ENCODE measurements around the gene VSIG10.
"Not testable (repeated sequence)": the region's sequence is repeated elsewhere in the genome, so short reads cannot be mapped to it uniquely, and the experiment has no call there.

Gene VSIG10

DNA sequence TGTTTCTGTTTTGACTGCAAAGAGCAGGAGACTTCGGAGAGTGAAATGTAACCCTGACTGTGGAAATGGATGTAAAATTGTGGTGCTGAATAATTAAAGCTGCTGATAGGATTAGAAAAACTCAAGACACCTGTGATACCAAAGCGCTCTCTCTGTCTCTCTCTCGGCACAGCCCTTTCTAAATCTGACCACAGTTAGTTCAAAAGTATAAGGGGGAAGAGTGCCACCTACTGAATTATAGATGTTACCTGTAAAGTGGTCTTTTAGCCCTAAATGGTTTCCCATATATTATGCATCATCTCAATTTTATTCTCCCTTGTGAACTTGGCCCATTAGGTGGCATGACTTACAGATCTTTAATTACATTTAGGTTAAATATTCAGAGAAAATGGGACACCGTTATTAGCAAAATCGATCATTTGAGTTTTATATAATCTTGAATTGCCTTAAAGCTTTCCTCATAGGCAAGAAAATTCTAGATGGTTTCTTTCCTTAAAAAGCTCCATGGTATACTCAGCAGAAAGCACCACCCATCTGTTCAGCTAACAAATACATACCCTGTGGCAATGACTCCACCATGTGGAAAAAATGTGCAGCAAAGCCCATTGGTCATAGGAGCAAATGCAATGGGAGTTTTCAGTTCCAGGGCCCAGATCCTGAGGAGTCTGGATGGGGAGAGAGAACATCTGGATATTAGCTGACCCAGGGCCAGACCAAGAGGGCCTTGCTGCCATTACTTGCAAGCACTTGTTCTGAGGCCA, 69.2 kb downstream of the VSIG10 start:
- H3K4me3 ChIP-seq (ENCODE audit: low read depth, low read length): no peak overlapping the region

DNA sequence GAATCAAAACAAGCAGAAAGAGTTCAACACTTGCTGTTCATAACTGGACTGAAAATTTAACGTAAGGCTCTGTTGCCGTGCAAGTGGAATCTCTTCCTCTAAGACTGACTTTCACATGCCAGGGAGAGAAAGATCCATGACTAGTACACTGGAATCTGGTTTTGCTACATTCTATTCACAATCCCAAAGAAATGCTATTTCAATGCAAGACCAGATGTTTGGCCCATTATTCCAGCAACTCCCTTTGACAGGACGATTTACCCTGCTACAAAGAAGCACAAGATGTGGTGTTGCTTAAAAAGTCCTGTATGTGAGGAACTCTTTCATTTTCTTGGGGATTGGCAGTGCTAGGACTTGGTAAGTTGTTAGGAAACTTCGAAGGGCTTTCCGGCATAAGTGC, 69.9 kb downstream of the VSIG10 start:
- no peak overlapping the region for H3K4me3 ChIP-seq (ENCODE audit: low read depth, low read length)

DNA sequence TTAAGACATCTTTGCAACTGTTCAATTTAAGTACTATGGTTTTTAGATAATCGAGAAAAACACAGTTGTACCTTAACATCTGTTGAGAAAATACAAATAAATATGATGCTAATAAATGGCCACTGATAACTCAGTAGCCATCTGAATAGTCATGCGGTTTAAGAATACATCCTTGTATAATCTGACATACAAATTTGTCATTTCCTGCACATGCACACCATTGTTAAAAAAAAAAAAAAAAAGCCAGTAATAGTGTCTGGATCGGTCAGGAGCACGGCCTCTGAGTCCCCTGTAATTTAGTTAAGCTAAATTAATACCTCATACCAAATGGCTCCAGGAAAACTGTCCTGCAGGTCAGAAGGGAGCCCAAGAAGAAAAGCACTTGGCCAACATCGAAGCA, 70.5 kb downstream of the VSIG10 start:
- H3K4me3 ChIP-seq (ENCODE audit: low read depth, low read length): no peak overlapping the region

DNA sequence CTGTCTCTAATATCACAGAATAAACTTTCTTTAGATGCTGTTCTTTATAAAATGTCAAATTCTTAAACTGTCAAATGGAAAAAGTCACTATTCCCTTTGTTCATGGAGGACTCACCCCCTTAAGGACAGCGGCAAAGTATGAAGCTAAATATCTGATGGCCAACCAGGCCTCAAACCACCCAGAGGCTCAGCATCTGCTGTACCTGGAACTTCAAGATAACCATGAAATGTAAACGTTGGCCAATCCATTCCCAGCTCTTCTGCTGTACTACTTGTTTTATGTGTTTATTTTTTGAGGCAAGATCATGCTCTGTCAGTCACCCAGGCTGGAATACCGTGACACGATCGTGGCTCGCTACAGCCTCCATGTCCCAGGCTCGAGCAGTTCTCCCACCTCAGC, 71.6 kb downstream of the VSIG10 start:
- H3K4me3 ChIP-seq (ENCODE audit: low read depth, low read length): no peak overlapping the region

DNA sequence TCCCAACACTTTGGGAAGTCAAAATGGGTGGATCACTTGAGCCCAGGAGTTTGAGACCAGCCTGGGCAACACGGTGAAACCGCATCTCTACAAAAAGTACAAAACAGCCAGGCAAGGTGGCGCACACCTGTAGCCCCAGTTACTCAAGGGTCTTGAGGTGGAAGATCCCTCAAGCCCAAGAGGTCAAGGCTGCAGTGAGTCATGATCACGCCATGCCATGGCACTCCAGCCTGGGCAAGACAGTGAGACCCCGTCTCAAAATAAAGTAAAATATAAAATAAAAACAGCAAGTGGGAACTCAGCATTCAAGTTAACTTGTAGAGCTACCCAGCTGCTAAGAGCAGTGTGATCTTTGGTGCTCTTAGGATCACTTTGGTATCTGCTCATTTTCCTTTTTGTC, 74.6 kb downstream of the VSIG10 start:
- H3K4me3 ChIP-seq (ENCODE audit: low read depth, low read length): no peak overlapping the region

DNA sequence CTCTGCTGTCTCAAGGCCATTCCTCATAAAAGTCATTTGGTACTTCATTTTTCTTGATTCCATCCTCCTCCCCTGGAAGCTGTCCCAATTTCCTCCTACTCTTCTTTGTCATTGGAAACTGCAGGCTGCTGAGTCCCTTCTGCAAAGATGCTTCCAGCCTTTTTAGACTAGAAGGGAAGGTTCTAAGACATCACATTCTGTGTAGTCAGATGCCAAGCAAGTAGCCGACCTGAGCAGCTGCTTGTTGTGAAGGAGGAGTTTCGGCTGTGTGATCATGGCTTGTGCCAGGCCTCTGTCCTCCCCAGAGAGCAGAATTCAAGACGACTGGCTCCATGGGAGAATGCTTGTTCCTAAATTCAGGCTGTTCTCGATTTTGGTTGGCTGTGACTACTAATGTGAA, 78.6 kb downstream of the VSIG10 start:
- no peak overlapping the region for H3K4me3 ChIP-seq (ENCODE audit: low read depth, low read length)

DNA sequence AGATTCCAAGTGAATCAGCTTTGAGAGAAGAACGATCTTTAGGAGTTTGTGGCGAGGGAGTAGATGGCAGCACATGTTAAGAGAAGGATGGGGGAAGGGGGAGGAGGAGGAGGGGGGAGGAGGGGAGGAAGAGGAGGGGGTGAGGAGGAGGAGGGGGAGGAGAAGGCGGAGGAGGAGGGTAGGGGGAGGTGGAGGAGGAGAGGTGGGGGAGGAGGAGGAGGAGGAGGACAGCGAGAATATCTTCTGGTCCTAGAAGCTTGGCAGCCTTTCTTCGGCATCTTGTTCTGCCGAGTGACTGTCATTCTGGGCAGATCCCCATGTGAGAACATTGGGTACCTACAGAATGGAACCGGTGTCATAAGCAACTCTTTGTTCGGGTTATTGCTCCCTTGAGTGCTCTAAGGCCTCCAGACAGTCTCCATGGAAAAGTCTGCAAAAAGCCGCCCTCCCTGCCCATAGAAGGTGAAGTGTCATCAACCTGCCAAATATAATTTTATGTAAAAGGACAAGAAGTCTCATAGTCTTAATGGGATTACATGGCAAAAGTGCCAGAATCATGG, 80.4 kb downstream of the VSIG10 start:
- H3K4me3 ChIP-seq (ENCODE audit: low read depth, low read length): no peak overlapping the region

DNA sequence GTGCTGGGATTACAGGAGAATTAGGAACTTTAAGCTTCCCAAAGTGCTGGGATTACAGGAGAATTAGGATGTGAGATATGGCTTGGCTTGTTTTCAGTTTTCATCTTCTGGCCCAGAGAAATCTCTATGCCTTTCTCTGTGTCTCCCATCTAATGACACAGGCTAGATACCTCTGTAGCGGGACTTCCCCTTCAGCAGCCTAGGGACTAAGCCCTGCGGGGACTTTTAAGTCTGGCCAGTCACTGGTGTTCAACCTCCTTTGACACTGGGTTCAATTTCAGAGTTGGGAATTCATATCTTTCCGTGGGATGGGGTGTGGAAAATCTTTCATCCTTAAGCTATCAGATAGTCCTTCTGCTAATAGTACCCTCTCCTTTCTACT, 81.1 kb downstream of the VSIG10 start:
- no peak overlapping the region for H3K4me3 ChIP-seq (ENCODE audit: low read depth, low read length)

DNA sequence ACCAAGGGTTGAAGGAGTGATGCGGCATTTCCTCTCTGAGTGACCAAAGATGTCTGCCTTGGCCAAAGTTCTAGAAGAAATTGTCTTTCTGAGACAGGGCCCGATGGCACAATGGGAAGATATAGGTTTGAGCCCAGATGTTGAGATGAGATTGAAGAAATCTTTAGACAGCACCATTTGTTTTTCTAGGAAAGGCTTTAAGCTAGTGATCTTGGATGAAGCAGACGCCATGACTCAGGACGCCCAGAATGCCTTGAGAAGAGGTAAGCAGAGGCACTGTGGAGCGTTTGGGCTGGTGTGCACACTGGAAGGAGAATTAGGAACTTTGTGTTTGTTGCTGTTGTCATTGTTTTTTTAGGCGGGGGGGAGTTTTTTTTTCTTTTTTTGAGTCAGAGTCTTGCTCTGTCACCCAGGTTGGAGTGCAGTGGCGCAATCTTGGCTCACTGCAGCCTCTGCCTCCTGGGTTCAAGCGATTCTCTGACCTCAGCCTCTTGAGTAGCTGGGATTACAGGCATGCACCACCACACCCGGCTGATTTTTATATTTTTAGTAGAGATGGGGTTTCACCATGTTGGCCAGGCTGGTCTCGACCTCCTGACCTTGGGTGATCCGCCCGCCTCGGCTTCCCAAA, 81.6 kb downstream of the VSIG10 start:
- H3K4me3 ChIP-seq (ENCODE audit: low read depth, low read length): not testable (repeated sequence)

DNA sequence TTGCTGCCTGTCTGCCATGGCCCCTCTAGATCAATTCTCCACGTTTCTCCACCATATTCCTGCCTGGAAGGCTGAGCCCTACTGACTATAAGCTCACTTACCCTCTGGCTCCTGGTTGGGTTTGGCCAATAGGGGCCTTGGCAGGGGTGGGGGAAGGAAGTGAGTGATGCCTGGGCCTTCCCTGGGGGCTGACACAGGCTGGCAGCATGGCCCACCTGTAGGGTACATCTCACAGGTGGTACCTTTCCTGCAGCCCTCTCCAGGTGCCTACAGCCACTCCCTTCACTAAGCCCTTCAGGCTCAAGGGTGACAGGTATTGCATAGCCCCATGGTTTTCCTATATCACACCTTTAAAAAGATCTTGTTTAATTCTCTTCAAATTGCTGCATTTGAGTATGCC, 83.8 kb downstream of the VSIG10 start:
- no peak overlapping the region for H3K4me3 ChIP-seq (ENCODE audit: low read depth, low read length)

DNA sequence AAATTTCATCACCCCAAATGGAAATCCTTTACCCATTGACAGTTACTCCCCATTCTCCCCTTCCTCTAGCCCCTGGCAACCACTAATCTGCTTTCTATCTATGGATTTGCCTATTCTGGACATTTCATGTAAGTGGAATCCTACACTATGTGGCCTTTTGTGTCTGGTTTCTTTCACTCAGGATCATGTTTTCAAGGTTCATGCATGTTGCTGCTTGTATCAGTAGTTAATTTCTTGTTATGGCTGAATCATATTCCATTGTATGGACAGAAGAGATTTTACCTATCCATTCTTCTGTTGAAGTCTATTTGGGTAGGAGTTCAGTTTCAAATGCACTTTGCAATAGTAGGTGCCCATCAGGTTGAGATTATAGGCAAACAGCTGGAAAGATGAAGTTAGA, 85.9 kb downstream of the VSIG10 start:
- H3K4me3 ChIP-seq (ENCODE audit: low read depth, low read length): no peak overlapping the region

DNA sequence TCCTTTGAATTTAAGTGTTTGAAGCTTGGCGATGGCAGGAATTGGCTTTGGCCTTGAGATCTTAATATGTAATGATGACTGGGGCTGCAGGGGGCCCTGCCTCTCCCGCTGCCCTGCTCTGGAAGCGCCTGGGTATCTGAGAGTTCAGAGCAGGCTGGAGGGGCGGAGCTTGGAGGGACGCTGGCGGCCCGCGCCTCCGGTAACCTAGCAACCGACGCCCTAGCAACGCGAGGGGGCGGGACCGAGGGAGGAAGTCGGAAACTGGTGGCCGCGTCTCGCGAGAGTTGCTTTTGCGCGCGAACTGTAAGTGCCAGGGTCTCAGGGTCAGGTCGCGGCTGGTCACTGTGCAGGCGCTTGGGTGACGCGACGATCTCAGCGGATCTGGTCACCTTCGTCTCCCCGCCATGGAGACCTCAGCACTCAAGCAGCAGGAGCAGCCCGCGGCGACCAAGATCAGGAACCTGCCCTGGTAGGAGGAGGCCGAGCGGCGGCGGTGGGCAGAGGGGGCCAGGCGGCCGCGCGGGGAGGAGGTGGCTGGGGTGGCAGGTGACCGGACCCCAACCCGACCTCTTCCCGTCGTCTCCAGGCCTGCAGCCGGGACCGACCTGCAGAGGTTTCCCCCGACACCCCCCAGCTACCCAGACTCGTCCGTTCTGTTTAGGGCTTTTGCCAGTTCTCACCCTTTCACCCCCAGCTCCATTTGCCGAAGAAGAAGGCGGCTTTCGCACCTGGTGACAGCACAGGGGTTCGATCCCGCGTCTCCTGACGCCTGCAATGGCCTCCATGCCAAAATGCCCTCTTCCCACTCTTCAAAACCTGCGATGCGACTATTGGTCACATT, 87.2 kb downstream of the VSIG10 start, which contains the start of gene RFC5:
TSS of gene RFC5 (plus strand) at position 280 of the 841 bp plus-strand sequence. CDS start at position 405, 125 bp downstream.
- H3K4me3 ChIP-seq (ENCODE audit: low read depth, low read length): peak within 1 kb of the TSS; percentile 90

DNA sequence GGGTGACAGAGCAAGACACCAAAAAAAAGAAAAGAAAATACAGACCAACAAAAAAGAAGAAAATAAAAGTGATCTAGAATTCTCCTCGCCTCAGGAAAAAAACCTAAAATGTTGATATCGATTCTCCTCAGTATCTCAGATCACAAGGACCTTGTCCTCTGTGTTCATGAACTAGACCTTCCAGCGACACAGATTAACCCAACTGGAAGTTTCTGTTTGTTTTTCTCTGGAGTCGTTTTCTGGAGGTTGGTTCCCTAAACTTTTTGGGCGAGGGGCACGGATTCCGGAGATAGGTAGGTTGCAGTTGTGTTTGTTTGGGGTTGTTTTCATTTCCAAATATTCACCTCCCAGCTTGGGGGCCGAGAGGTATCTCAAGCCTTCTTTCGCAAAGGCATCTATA, 87.9 kb downstream of the VSIG10 start:
- H3K4me3 ChIP-seq (ENCODE audit: low read depth, low read length): no peak overlapping the region

DNA sequence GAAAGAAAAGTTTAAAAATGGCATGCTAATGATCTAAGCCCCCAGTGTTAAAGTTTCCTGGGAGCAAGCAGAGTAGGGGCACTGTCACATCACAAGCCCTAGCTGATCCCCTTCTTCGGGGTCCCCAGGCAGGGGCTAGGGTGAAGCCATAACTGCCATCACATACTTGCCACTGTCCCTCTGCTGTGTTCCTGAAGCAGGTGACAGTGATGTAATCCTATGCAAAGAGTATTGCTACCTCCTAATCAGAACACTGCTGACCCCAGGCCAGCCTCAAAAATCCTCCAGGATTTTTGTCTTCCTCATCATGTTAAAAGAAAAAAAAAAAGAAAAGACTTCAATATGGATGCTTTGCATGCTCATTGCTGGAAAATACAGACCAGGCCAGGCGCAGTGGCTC, 88.5 kb downstream of the VSIG10 start:
- H3K4me3 ChIP-seq (ENCODE audit: low read depth, low read length): no peak overlapping the region
